ENCODE data around the gene APOE.

APOE gene

GRCh38 chr19:44954649-44955504 lies 49.3 kb downstream of the APOE start, which contains the start of gene CLPTM1:
TSS of gene CLPTM1 (plus strand) at chr19:44955380. CDS start at chr19:44955396, 16 bp downstream.
- DNase-seq: peak; percentile 93

DNA sequence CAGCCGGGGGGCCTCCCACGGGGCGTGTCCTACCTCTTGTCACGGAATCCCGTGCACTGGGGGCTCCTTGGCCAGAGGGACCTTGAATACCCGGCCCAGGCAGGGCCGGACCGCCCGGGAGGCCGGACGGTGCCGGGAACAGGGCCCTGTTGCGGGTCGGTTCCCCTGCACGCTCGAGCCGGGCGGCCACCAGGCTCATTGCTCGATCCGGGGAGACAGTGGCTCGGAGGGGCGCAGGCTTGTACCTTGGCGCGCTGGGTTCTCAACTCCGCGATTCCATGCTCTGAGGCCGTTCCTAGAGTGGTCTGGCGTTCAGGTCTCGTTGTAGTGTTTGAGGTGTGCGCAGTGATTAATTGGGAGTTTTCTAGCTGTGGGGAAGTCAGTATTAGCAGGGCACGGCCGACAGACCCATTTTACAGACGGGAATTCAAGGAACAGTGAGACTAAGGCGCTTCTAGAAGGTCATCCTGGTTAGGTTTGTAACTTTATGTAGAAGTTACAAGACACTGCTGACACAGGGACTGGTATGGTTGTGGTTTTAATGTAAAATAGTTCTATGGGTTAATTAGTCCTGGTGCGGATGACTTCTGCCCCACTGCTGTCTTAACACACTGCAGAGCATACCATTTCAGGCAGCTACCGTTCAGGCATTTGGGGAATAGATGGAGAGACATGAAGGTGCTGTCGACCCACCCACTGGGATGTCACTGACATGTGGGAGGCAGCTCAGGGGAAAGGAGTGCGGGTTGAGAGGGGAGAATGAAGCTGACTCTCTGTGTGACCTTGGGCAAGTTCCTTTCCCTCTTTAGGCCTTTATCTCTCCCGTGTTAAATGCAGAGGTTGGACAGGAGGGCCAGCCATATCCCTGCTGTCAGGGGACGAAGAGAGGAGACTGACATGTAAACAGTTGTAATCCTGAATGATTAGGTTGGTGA lies 50.2 kb downstream of the APOE start:
- DNase-seq: no peak

GRCh38 chr19:44957526-44957925 lies 51.9 kb downstream of the APOE start:
- DNase-seq: no peak

DNA sequence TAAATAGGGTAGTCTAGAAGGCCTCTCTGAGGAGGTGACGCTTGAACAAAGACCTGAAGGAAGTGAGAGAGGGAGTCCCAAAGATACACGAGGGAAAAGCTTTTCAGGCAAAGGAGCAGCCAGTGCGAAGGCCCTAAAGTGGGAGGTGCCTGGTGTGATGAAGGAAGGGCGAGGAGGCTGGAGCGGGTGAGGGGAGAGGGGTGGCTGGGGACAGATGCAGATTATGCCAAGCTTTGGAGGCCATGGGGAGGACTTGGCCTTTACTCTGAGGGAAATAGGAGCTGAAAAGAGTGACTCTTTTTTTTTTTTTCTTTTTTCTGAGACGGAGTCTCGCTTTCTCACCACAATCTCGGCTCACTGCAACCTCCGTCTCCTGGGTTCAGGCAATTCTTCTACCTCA lies 52.5 kb downstream of the APOE start:
- no peak for DNase-seq
